Measurements from ENCODE around the gene PDE6A. TPM values are rescaled to one million over a fixed set of nuclear protein-coding genes. Genes with fewer than 3 reads are reported as not detected.

The PDE6A gene
- total RNA-seq, 1 experiment from 2014 or later: 0.50 TPM

DNA sequence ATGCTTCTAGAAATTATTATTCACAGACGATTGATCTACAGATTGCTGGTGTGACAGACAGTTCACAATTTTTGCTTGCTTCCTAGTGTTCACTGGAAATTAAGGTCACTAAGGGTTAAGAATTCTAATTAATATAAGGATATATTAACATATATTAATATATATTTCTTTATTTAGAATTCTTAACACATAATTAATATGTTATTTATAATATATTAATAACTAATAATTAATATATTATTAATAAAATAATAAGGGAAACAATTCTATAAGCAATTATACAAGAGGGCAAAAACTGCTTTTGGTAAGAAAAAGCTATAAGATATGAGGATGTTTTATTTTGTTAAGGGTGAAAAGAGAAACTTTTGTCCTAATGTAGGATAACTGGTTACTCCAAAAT, 56.3 kb downstream of the PDE6A start:
- no peak for DNase-seq
- ChIA-PET POLR2A (ENCODE audit: unreplicated experiment) (no interaction called here), CTCF (no interaction called here)
- H3K36me3 ChIP-seq (ENCODE audit: low read depth): no peaks in the 10 kb centered on the region
- TF ChIP-seq EZH2 (IDR thresholded peaks at IDR 0.05; ENCODE audit: low read depth): no peak
- TF ChIP-seq, protein P1, sequence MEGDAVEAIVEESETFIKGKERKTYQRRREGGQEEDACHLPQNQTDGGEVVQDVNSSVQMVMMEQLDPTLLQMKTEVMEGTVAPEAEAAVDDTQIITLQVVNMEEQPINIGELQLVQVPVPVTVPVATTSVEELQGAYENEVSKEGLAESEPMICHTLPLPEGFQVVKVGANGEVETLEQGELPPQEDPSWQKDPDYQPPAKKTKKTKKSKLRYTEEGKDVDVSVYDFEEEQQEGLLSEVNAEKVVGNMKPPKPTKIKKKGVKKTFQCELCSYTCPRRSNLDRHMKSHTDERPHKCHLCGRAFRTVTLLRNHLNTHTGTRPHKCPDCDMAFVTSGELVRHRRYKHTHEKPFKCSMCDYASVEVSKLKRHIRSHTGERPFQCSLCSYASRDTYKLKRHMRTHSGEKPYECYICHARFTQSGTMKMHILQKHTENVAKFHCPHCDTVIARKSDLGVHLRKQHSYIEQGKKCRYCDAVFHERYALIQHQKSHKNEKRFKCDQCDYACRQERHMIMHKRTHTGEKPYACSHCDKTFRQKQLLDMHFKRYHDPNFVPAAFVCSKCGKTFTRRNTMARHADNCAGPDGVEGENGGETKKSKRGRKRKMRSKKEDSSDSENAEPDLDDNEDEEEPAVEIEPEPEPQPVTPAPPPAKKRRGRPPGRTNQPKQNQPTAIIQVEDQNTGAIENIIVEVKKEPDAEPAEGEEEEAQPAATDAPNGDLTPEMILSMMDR (conservative IDR thresholded peaks at IDR 0.05): no peak
- no peak overlapping the region for H3K27ac ChIP-seq
- peaks cover 3% of the 10 kb centered on the region; the same call in 1 of the 2 replicates for H3K4me1 ChIP-seq (replicated peaks; ENCODE audit: insufficient read depth)
- BruUV-seq (replicated peaks): no TSS peak
- H3K27me3 ChIP-seq (ENCODE audit: insufficient read depth, low read depth): no peaks in the 10 kb centered on the region
- H3K79me2 ChIP-seq (ENCODE audit: low read depth): no peaks in the 10 kb centered on the region
- H3K9me2 ChIP-seq (ENCODE audit: insufficient read depth): no peaks in the 10 kb centered on the region
- no peaks in the 10 kb centered on the region for H4K20me1 ChIP-seq (ENCODE audit: insufficient read depth)
- no peak overlapping the region for H2AFZ ChIP-seq
- H3F3A ChIP-seq (ENCODE audit: insufficient read depth, low read depth): no peaks in the 10 kb centered on the region
- H3K9me3 ChIP-seq (ENCODE audit: insufficient read depth, low read depth): no peaks in the 10 kb centered on the region
- no peak overlapping the region for H3K4me3 ChIP-seq
- intact Hi-C loops (cut with micrococcal nuclease; ENCODE audit: unreplicated experiment): no loop called here
- H3K4me2 ChIP-seq: no peak overlapping the region

- DNase-seq: peak; percentile 58 to 68
- H3K9me3 ChIP-seq (ENCODE audit: insufficient read depth, low read depth): no peaks in the 10 kb centered on the region
- BruUV-seq (replicated peaks): no TSS peak
- intact Hi-C loops (cut with micrococcal nuclease; ENCODE audit: unreplicated experiment): loop anchor here (2.0 kb wide), 3 partner anchors 27 to 73 kb away; partner anchors contain the start of gene SLC26A2
- H3K36me3 ChIP-seq (ENCODE audit: low read depth): no peaks in the 10 kb centered on the region
- ChIA-PET POLR2A (ENCODE audit: unreplicated experiment) (interaction anchor here (0.7 to 0.8 kb wide), 3 partner anchors 30 to 72 kb away, joined by 3 read pairs; no protein-coding TSS in a partner anchor), CTCF (interaction anchor here (0.6 kb wide), 1 partner anchor 371 kb away, joined by 5 read pairs; no protein-coding TSS in a partner anchor)
- no peaks in the 10 kb centered on the region for H3K79me2 ChIP-seq (ENCODE audit: low read depth)
- no peak overlapping the region for H2AFZ ChIP-seq
- no peak overlapping the region for H3K4me3 ChIP-seq
- peaks cover 3% of the 10 kb centered on the region; the same call in 1 of the 2 replicates for H3K4me1 ChIP-seq (replicated peaks; ENCODE audit: insufficient read depth)
- H4K20me1 ChIP-seq (ENCODE audit: insufficient read depth): no peaks in the 10 kb centered on the region
- H3F3A ChIP-seq (ENCODE audit: insufficient read depth, low read depth): no peaks in the 10 kb centered on the region
- no peak overlapping the region for H3K27ac ChIP-seq
- TF ChIP-seq EZH2 (IDR thresholded peaks at IDR 0.05; ENCODE audit: low read depth): no peak
- TF ChIP-seq, protein P1 (conservative IDR thresholded peaks at IDR 0.05): no peak
- H3K27me3 ChIP-seq (ENCODE audit: insufficient read depth, low read depth): no peaks in the 10 kb centered on the region
- no peak overlapping the region for H3K4me2 ChIP-seq
- H3K9me2 ChIP-seq (ENCODE audit: insufficient read depth): no peaks in the 10 kb centered on the region
Observed at GRCh38 chr5:149887622-149888183, 56.9 kb downstream of the PDE6A start.

GRCh38 chr5:149886692-149887470, 57.7 kb downstream of the PDE6A start:
- Histone ChIP-seq H4K20me1 (ENCODE audit: insufficient read depth) (no peaks in the 10 kb centered on the region), H3K27me3 (ENCODE audit: insufficient read depth, low read depth) (no peaks in the 10 kb centered on the region), H3K36me3 (ENCODE audit: low read depth) (no peaks in the 10 kb centered on the region), H2AFZ (no peak overlapping the region), H3K9me2 (ENCODE audit: insufficient read depth) (no peaks in the 10 kb centered on the region), H3K27ac (no peak overlapping the region), H3K4me2 (no peak overlapping the region), H3K4me3 (no peak overlapping the region), H3K9me3 (ENCODE audit: insufficient read depth, low read depth) (no peaks in the 10 kb centered on the region), H3K79me2 (ENCODE audit: low read depth) (no peaks in the 10 kb centered on the region), H3F3A (ENCODE audit: insufficient read depth, low read depth) (no peaks in the 10 kb centered on the region), H3K4me1 (replicated peaks; ENCODE audit: insufficient read depth) (peaks cover 3% of the 10 kb centered on the region; the same call in 1 of the 2 replicates)
- POLR2A ChIA-PET (ENCODE audit: unreplicated experiment): interaction anchor here (0.7 to 0.8 kb wide), 3 partner anchors 30 to 73 kb away, joined by 3 read pairs; no protein-coding TSS in a partner anchor
- DNase-seq: peak in 1 of 2 experiments; percentile 10
- intact Hi-C loops (cut with micrococcal nuclease; ENCODE audit: unreplicated experiment): loop anchor here (2.0 kb wide), 3 partner anchors 28 to 74 kb away; partner anchors contain the start of gene SLC26A2
- CTCF ChIA-PET: interaction anchor here (0.6 kb wide), 1 partner anchor 370 kb away, joined by 5 read pairs; no protein-coding TSS in a partner anchor
- TF ChIP-seq, protein P1 (conservative IDR thresholded peaks at IDR 0.05): no peak
- no peak for TF ChIP-seq EZH2 (IDR thresholded peaks at IDR 0.05; ENCODE audit: low read depth)
- no TSS peak for BruUV-seq (replicated peaks)
